Endothelial cell of umbilical vein (primary cell): ENCODE measurements around the gene ITGA6. TPM values are rescaled to one million over a fixed set of nuclear protein-coding genes. Genes with fewer than 3 reads are reported as not detected.

Experiments
- BruUV-seq: library from RNA; stranded (reverse); fragments of 400-500 nt; replicated peaks from 2 replicates; lab custom pipeline; 2021; lab: Mats Ljungman, UMichigan
- CTCF ChIA-PET: fragments of 300-600, 350-600 bp; sonication (Branson Sonifier 250); formaldehyde crosslinking; loops from one replicate; lab custom pipeline; 2021; ENCODE audit warnings: antibody characterized with exemption, inconsistent platforms; lab: Charles Lee
- POLR2A ChIA-PET: fragments of 300-600, 350-600 bp; sonication (Branson Sonifier 250); formaldehyde crosslinking; loops from one replicate; lab custom pipeline; 2021; ENCODE audit warnings: antibody characterized with exemption, inconsistent platforms; lab: Charles Lee
- DNase-seq: peaks from one replicate; pipeline ENCODE4 v3.0.0-alpha.2; 2011; ENCODE audit warnings: low read depth, low spot score
- FAIRE-seq: peaks from 2 replicates; lab custom pipeline; 2011; peaks lifted over from hg19 to GRCh38; lab: Jason Lieb, UNC
- H2AFZ ChIP-seq: 2 replicates; pipeline ENCODE4 v1.6.0; 2012; ENCODE audit warnings: low read depth, low read length, control low read depth, inconsistent platforms
- H3K27ac ChIP-seq: 2 replicates; pipeline ENCODE4 v1.5.1; 2011; ENCODE audit warnings: low read depth, mild to moderate bottlenecking, control low read depth, low read length, moderate library complexity; ENCODE audit not compliant: insufficient read depth
- H3K27me3 ChIP-seq, 2 experiments: 2 replicates each; pipeline versions ENCODE4 v1.6.0 to v1.6.1; 2011; ENCODE audit warnings: low read length in 2 of 2, mixed read lengths in 1 of 2; ENCODE audit not compliant: control insufficient read depth in 2 of 2, insufficient read depth in 2 of 2
- H3K36me3 ChIP-seq, 2 experiments: 2 replicates in 1 of 2; 3 replicates in 1 of 2; pipeline ENCODE4 v1.5.1; 2011; ENCODE audit warnings: low read length in 2 of 2, mild to moderate bottlenecking in 1 of 2, moderate library complexity in 1 of 2; ENCODE audit not compliant: control insufficient read depth in 2 of 2, insufficient read depth in 2 of 2; ENCODE audit errors: extremely low read depth in 1 of 2
- H3K4me1 ChIP-seq: 3 replicates; pipeline ENCODE4 v1.5.1; 2011; ENCODE audit warnings: mild to moderate bottlenecking, low read length; ENCODE audit not compliant: control insufficient read depth, insufficient read depth; ENCODE audit errors: extremely low read depth
- H3K4me2 ChIP-seq: 2 replicates; pipeline ENCODE4 v1.6.1; 2011; ENCODE audit warnings: low read length, control low read depth, mixed read lengths; ENCODE audit not compliant: insufficient read depth
- H3K4me3 ChIP-seq, 3 experiments: fragments of 200-600 bp in 1 of 3; sonication (generic), shearing (Covaris generic) in 1 of 3; replicated peaks in 1 of 3; 2 replicates each; pipeline ENCODE4 v1.5.1; 2011 to 2016; ENCODE audit warnings: control low read depth in 3 of 3, low read length in 3 of 3, mild to moderate bottlenecking in 2 of 3, inconsistent platforms in 1 of 3, low read depth in 1 of 3, moderate library complexity in 1 of 3; ENCODE audit not compliant: insufficient read depth in 1 of 3
- H3K79me2 ChIP-seq: 2 replicates; pipeline ENCODE4 v1.6.0; 2012; ENCODE audit warnings: low read length, inconsistent platforms; ENCODE audit not compliant: control insufficient read depth, insufficient read depth
- H3K9ac ChIP-seq: replicated peaks from 2 replicates; pipeline ENCODE3; 2011; ENCODE audit warnings: low read length, control low read depth; ENCODE audit not compliant: insufficient read depth; ENCODE audit errors: extremely low read depth
- H3K9me1 ChIP-seq: replicated peaks from 3 replicates; pipeline ENCODE4 v1.6.0; 2011; ENCODE audit warnings: mild to moderate bottlenecking, low read length; ENCODE audit not compliant: control insufficient read depth, insufficient read depth; ENCODE audit errors: extremely low read depth
- H3K9me3 ChIP-seq: replicated peaks from 2 replicates; pipeline ENCODE4 v1.5.1; 2012; ENCODE audit warnings: low read length, inconsistent platforms; ENCODE audit not compliant: control insufficient read depth, insufficient read depth
- H4K20me1 ChIP-seq: replicated peaks from 2 replicates; pipeline ENCODE3; 2011; ENCODE audit warnings: mild to moderate bottlenecking, low read length; ENCODE audit not compliant: control insufficient read depth, insufficient read depth; ENCODE audit errors: extremely low read depth
- POLR2AphosphoS5 ChIP-seq: IDR thresholded peaks from 2 replicates; pipeline ENCODE4 v1.6.1; 2012; ENCODE audit warnings: low read depth, mild to moderate bottlenecking, control low read depth, low read length, moderate library complexity; ENCODE audit not compliant: insufficient read depth
- dilution Hi-C: fragments of 300-500 bp; cut with MboI; formaldehyde crosslinking; loops from one replicate; pipeline ENCODE4 v1.15.0; 2019; ENCODE audit warnings: low sequenced_read_pairs; ENCODE audit not compliant: extremely low pct_ligation_motif_present
- intact Hi-C: fragments of 100-400 bp; cut with micrococcal nuclease; formaldehyde crosslinking; loops from one replicate; pipeline ENCODE4 v1.10.0; 2022
- polyA plus RNA-seq, 4 experiments: library from polyadenylated mRNA; depleted of rRNA in 3 of 4; stranded (reverse) in 3 of 4; unstranded in 1 of 4; fragments of >200 nt; gene quantifications; 2 replicates each; pipeline versions ENCODE4 v1.2.1 to v1.2.3, GENCODE V29; 2011 to 2012; ENCODE audit warnings: missing spikeins in 1 of 4
- total RNA-seq: library from RNA; stranded (reverse); gene quantifications from 2 replicates; pipeline ENCODE4 v1.2.3, GENCODE V29; 2021

The ITGA6 gene
- total and polyA plus RNA-seq, 2 donors (not counting 3 experiments of a cell fraction or from before 2014, with no cell fraction given): 24.9 to 208 TPM

- no peak for DNase-seq
- Histone ChIP-seq H3K9me1 (no peaks in the 10 kb centered on the region), H3K36me3 (no peaks in the 10 kb centered on the region), H3K9ac (peak overlapping the region; percentile 81), H3K27me3 (no peaks in the 10 kb centered on the region), H3K9me3 (no peaks in the 10 kb centered on the region), H3K79me2 (peaks cover 13% of the 10 kb centered on the region), H3K4me2 (peak overlapping the region; percentile 86), H3K4me3 (peak overlapping the region in 2 of 3 experiments; percentile 44 to 51), H2AFZ (peak overlapping the region; percentile 88), H3K4me1 (peaks cover 27% of the 10 kb centered on the region), H3K27ac (peak overlapping the region; percentile 58), H4K20me1 (no peaks in the 10 kb centered on the region)
- intact Hi-C loops: loop anchor here (5.0 kb wide), 2 partner anchors 268 to 372 kb away; no protein-coding TSS in a partner anchor
- ChIA-PET POLR2A (no interaction called here), CTCF (interaction anchor here (1.1 kb wide), 1 partner anchor 71 kb away, joined by 3 read pairs; no protein-coding TSS in a partner anchor)
- dilution Hi-C loops: no loop called here
- no peak for TF ChIP-seq POLR2AphosphoS5
- no peak for FAIRE-seq
- BruUV-seq: no TSS peak
Observed at GRCh38 chr2:172555272-172555521, 127.8 kb downstream of the ITGA6 start.

Other genes with a start within 250 kb of the ITGA6 start
- gene PDK1, start 128.5 kb downstream of the ITGA6 start, total RNA-seq: 7.7 and 16.9 TPM in 2 replicates
- 3.7 and 5.1 TPM in 2 replicates for gene PDK1, start 128.5 kb downstream of the ITGA6 start, polyA plus RNA-seq